BE2C (cell line): ENCODE measurements around the gene CSHL1.

Source experiments
- DNase-seq: peaks from one replicate; pipeline ENCODE4 v3.0.0-alpha.2; 2020
- H3K27me3 ChIP-seq: fragments of 250-450 bp; sonication (Bioruptor Pico); 2 replicates; pipeline ENCODE4 v1.5.1; 2020; ENCODE audit warnings: mild to moderate bottlenecking
- H3K36me3 ChIP-seq: fragments of 250-450 bp; sonication (Bioruptor Pico); 2 replicates; pipeline ENCODE4 v1.5.1; 2020; ENCODE audit warnings: mild to moderate bottlenecking
- H3K4me1 ChIP-seq: fragments of 250-450 bp; sonication (Bioruptor Pico); 2 replicates; pipeline ENCODE4 v1.5.1; 2020
- H3K4me3 ChIP-seq: 2 replicates; pipeline ENCODE4 v1.5.1; 2011; ENCODE audit warnings: low read depth, low read length
- H3K9me3 ChIP-seq: fragments of 250-450 bp; sonication (Bioruptor Pico); 2 replicates; pipeline ENCODE4 v1.5.1; 2020
- CTCF ChIP-seq: IDR thresholded peaks from 2 replicates; pipeline ENCODE4 v1.5.1; 2012; ENCODE audit warnings: mild to moderate bottlenecking, low read depth, low read length

The CSHL1 gene

GRCh38 chr17:63930951-63931575 is 20.0 kb upstream of the CSHL1 start:
- no peak for TF ChIP-seq CTCF
- Histone ChIP-seq H3K36me3 (no peaks in the 10 kb centered on the region), H3K27me3 (no peaks in the 10 kb centered on the region), H3K9me3 (no peaks in the 10 kb centered on the region), H3K4me3 (no peak overlapping the region), H3K4me1 (no peaks in the 10 kb centered on the region)
- no peak for DNase-seq

GRCh38 chr17:63929860-63930766 is 19.1 kb upstream of the CSHL1 start:
- no peak overlapping the region for H3K4me3 ChIP-seq
- TF ChIP-seq CTCF = no peak

GRCh38 chr17:63928966-63929695 is 18.1 kb upstream of the CSHL1 start:
- no peaks in the 10 kb centered on the region for H3K27me3 ChIP-seq
- no peak overlapping the region for H3K4me3 ChIP-seq
- H3K9me3 ChIP-seq = no peaks in the 10 kb centered on the region
- TF ChIP-seq CTCF = no peak
- H3K36me3 ChIP-seq = no peaks in the 10 kb centered on the region
- DNase-seq = no peak
- H3K4me1 ChIP-seq = no peaks in the 10 kb centered on the region

More at GRCh38 chr17:63929860-63930766, 19.1 kb upstream of the CSHL1 start:
- Histone ChIP-seq H3K4me1 (no peaks in the 10 kb centered on the region), H3K9me3 (no peaks in the 10 kb centered on the region), H3K36me3 (no peaks in the 10 kb centered on the region), H3K27me3 (no peaks in the 10 kb centered on the region)
- no peak for DNase-seq

- H3K36me3 ChIP-seq = no peaks in the 10 kb centered on the region
- TF ChIP-seq CTCF = no peak
- H3K27me3 ChIP-seq = no peaks in the 10 kb centered on the region
- H3K4me3 ChIP-seq = no peak overlapping the region
- H3K9me3 ChIP-seq = no peaks in the 10 kb centered on the region
- DNase-seq = no peak
- no peaks in the 10 kb centered on the region for H3K4me1 ChIP-seq
These were observed 17.2 kb upstream of the CSHL1 start for GRCh38 chr17:63928172-63928666.

- no peak for TF ChIP-seq CTCF
- Histone ChIP-seq H3K9me3 (no peaks in the 10 kb centered on the region), H3K4me1 (no peaks in the 10 kb centered on the region), H3K4me3 (no peak overlapping the region), H3K27me3 (no peaks in the 10 kb centered on the region), H3K36me3 (no peaks in the 10 kb centered on the region)
- no peak for DNase-seq
These were observed 16.6 kb upstream of the CSHL1 start for GRCh38 chr17:63927464-63928171.
